ENCODE data around the gene NOP14. TPM values are rescaled to one million over a fixed set of nuclear protein-coding genes. Genes with fewer than 3 reads are reported as not detected.
"Not testable (repeated sequence)": the region's sequence is repeated elsewhere in the genome, so short reads cannot be mapped to it uniquely, and the experiment has no call there.

The NOP14 gene
- total RNA-seq, 1 donor from 2014 or later = 16.6 TPM

DNA sequence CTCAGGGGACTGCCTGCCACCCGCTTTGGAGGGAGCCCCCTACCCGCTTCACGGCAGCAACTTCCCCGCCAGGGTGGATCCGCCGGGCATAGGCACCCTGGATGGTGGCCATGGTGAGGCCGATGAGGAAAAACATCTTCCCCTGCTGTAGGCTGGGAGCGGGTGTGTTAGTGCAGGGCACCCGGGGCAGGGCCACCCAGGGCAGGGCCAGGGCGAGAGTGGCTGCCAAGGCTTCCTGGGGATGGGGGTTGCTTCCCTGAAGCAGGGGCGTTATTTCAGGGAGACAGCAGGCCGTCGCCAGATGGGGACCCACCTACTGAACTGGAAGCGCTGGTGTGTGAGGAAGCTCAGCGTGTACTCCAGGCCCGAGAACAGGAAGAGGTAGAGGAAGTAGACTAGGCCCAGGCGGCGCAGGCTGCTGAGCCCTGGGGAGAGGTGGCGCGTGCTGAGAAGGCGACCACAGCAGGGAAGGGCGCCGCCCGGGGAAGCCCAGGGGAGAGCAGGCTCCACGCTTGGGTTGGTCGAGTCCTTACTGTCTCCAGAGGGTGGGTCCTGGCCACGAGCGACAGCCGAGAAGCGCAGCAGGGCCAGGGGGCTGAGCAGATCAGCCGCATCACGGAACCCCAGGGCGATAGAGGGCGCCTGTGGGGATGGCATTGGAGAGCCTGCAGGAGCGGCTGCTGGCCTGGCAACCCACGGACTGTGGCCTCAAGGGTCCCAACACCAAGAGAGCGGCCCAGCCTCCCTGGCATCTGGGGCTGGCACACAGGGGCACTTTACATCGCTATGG lies 31.5 kb downstream of the NOP14 start:
- no peak for DNase-seq

DNA sequence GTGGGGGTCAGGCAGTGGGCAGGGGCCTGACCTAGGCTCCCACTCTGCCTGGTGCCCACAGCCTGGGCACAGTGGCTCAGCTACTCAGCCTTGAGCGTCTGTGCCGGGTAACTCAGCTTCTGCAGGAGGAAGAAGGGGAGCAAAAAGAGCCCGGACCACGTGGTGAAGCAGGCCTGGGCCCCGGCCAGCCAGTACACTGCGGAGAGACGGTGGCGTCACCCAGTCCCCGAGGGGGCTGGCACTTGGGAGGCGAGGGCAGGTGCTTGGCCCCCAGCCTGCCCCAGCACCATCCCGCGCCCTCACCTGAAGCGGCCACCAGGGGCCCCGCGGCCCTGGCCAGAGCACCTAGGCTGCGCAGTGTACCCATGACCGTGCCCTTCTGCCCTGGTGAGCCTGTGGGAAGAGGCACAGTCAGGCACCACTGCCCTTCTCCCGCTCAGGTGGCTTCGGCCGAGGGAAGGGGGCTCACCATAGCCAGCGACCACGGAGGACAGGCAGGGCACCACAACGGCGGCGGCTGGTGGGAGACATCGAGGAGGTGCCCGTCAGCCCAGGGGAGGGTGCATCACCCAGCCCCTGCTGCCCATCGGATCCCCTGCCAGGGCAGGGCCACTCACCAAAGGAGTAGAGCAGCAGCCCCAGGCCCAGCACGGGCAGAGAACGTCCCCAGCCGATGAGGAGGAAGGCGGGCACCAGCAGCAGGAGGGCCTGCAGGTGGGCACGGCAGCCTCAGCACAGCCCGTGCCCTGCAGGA lies 32.3 kb downstream of the NOP14 start:
- DNase-seq = no peak

DNA sequence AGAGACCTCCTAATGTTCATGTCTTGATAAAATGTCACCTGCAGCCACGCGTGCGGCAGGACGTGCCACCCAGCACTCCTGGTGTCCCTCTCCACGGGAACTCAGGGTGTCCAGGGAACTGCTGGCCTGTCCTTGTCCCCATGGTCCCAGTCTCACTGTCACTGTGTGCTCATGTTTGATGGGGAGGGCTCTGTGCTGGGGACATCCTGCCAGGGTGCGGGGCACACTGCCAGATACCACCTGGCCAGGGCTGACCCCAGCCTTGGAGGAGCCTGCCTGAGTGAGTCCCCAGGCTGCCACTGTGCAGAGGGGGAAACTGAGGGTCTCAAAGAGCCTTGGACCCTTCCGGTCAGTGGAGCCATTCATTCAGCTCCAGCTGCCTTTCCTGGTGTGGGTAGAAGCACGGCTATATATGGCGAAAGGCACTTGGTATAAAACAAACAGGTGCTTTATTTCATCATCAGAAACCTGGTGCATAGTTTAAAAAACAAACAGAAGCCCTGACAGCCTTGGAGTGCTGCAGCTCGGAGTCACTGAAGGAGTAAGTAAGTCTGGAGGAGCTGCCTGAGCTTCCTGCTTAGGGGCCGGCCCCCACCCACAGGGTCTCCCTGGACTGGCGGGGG lies 33.0 kb downstream of the NOP14 start:
- no peak for DNase-seq

DNA sequence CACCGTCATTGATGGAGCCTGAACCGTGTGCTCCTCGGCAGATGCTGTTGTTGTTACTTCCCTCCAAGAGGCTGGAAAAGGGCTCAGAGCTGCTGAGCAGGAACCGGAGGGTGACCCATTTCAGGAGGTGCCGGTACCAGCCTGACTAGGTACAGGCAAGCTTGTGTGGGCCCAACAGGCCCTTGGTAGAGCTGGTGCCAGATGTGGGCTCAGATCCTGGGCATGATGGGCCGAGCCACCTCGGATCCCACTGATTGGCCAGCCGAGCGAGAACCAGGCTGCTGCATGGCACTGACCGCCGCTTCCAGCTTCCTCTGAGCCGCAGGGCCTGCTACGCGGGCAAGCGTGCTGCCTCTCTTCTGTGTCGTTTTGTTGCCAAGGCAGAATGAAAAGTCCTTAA lies 33.7 kb downstream of the NOP14 start:
- DNase-seq = no peak

DNA sequence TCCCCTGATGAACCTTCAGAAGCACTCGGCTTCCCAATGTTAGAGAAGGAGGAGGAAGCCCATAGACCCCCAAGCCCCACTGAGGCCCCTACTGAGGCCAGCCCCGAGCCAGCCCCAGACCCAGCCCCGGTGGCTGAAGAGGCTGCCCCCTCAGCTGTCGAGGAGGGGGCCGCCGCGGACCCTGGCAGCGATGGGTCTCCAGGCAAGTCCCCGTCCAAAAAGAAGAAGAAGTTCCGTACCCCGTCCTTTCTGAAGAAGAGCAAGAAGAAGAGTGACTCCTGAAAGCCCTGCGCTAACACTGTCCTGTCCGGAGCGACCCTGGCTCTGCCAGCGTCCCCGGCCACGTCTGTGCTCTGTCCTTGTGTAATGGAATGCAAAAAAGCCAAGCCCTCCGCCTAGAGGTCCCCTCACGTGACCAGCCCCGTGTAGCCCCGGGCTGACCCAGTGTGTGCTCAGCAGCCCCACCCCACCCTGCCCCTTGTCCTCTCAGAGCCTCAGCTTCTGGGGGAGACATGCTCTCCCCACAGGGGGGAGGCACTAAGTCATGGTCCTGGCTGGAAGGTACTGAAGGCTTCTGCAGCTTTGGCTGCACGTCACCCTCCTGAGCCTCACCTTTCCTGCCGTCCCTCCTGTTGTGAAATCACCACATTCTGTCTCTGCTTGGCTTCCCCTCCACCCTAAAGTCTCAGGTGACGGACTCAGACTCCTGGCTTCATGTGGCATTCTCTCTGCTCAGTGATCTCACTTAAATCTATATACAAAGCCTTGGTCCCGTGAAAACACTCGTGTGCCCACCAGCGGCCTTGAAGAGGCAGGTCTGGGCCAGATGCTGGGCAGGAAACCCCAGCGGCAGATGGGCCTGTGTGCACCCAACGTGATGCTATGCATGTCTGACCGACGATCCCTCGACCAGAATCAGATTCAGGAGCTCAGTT lies 34.7 kb downstream of the NOP14 start:
- DNase-seq = no peak

DNA sequence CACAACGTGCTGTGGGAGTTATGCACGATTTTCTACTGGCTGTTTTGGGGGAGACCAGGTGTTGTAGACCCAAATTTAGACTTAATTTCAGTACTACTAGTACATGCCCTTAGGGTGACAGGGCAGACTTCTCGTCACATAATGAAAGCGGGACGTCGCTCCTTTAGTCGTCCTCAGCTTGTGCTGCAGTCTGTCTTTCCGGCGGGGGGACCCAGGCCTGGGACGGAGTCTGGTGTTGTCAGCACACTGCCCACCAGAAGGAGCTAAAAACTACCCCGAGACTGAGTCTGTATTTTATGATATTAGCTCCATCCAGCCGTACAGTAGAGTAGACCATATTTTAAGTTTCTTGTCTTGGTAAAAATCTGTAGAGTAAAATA lies 35.5 kb downstream of the NOP14 start:
- DNase-seq = no peak

DNA sequence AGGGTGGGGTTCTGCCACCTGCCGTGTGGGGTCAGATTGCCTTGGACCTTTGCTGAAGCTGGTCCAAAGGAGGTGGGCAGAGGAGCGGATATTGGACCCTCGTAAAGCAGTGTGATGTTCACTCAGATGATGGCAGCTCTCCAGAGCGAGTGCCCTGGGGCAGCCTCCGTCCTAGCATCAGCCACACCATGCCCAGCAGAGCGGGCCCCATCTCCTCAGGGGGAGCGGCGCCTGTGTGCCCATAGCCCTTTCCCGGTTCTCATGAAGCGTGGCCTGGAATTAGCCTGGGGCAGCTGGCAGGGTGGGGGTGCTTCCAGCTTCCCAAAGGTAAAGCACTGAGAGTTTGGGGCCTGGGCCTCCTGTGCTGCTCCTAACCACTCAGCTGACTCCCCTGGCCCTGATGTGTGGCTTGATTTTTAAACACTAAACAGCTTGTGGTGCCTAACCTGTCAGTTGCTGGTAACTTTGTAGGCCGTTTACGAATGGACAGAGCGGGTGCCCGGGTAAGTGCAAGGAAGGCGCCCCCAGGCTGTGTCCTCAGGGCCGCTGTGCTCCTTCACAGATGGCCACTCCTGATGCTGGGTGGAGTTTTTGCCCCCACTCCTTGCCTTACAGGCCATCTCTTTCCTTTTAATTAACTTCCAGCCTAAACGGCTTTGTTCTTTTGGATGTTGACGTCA lies 36.0 kb downstream of the NOP14 start:
- DNase-seq = no peak

DNA sequence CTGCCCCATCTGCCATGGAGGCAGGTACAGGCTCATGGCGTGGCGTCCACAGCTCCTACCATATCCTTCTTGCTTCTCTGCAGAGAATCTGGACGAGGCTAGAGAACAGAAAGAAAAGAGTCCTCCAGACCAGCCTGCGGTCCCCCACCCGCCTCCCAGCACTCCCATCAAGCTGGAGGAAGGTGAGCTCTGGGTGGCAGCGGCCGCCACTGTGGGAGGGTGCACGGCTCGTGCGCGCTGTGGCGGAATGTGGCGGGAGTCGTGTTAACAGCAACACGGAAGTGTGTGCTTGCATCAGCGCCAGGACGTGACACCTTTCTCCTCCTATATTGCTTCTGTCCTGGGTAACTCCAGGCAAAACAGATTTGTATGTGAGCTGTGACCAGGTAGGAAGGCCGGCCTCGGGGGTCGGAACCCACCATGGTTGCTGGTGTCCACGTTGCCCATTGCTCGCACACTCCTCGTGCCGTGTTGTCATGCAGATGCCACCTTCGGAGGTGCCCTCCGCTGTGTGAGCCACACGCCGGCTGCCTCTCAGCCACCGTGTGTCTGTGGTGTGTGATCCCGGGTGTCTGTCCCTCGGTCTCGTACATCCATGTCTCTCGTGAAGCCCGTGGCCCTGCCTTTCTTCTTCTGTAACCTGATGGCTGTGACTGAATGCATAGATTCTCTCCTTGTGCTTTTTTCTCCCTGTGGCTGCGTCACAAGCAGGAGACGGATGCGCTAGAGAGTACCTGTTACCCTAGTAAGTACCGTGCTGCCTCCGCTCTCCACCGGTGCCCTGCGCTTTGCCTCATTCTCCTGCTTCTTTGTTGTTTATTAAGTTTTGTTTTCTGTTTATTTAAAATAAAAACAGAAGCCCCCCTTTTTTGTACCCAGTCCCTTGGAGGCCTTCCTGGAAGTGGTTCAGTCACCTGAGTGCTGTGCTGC lies 37.0 kb downstream of the NOP14 start:
- no peak for DNase-seq

DNA sequence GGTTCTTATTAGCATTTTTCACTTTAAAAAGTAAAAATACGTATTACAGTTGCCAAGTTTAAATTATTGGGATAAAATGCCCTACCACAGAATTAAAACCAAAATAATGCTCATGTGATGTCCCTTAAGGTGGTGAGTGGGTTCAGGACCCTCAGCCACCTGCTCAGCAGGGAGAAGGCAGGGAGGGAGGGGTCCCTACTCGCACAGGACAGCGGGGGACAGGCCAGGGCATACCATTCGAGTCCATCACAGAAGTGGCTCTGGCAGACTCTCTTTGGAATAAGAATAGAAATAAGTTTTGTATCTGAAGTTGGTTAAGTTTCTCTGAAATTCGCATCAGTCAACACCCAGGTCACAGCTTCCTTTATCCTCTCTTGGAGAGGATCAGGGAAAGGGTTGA lies 37.7 kb downstream of the NOP14 start:
- DNase-seq = no peak

DNA sequence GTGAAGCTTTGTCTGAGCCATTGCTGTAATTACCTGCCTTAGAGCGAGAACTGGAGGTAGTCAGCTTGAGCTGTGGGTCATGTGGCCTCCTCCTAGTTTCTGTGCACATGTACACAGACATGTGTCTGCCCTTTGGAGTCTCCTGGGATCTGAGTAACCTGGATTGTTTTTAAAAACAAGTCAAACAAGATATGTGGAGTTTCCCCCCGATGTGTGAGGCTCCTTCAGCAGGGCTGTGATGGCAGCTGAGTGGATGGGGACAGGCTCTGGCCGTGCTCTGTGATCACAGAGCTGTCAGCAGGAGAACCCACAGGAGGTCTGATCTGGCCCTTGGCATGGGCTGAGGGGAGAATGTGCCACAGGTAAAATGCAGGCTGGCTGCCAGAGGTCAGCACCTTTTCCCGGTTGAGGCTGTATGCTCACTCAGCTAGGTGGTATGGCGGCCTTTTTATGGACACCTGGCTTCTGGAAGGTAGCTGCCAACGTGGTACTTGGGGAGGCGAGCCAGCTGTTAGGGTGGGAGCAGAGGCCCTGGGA lies 38.4 kb downstream of the NOP14 start:
- DNase-seq = no peak

DNA sequence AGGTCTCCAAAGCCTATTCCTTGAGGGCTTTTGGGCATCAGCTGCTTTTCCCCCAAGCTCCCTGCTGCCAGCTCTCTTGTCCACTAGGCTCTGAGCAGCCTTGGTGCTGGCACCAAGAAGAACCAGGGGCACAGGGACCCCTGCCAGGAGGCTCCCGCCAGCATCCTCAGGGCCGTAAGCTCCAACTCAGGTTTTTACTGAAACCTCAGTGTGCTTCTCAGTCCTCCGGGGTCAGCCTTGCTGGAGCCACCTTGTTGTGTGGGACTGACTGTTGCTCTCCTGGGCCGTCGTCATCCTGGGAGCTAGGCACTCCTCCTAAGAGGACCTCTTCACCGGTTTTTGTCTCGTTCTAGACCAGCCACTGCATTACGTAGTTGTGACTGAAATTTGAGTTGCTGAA lies 38.9 kb downstream of the NOP14 start:
- no peak for DNase-seq

DNA sequence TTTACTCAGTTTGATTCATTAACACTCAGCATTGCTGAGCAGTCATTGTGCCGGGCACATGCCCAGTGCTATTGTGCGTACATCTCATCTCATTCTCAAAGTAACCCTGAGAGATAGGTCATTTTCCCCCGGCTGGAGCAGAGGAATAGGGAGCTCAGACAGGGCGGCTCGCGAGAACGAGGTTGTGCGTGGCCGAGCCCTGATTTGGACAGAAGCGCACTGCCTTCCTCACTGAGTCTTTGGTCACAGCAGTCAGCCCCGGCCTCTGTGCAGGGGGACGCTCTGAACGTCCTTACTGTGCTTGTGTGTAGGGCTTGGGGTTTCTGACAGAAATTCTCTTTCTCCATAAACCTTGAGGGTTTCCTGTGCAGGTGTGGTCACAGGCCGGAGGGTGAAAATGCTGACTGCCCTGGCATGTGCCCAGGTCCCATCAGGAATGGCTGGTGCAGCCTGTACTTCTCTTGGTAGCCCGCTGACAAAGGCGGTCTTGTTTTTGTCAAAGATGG lies 39.5 kb downstream of the NOP14 start:
- DNase-seq = no peak

DNA sequence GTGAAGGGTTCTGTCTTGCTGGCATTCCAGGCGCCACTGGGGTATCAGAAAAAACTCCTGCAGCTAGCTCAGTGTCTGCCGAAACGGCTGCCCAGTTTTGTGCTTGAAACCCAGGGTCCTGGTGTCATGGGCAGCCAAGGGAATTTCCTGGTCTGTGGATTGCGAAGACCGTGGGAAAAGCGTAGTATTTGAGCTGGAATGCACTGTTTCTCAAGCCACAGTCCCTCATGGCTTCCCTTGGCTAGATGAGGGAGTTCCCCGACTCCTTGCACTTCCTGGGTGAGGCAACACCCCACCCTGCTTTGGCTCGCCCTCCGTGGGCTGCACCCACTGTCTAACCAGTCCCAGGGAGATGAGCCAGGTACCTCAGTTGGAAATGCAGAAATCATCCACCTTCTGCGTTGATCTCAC lies 40.1 kb downstream of the NOP14 start:
- no peak for DNase-seq

DNA sequence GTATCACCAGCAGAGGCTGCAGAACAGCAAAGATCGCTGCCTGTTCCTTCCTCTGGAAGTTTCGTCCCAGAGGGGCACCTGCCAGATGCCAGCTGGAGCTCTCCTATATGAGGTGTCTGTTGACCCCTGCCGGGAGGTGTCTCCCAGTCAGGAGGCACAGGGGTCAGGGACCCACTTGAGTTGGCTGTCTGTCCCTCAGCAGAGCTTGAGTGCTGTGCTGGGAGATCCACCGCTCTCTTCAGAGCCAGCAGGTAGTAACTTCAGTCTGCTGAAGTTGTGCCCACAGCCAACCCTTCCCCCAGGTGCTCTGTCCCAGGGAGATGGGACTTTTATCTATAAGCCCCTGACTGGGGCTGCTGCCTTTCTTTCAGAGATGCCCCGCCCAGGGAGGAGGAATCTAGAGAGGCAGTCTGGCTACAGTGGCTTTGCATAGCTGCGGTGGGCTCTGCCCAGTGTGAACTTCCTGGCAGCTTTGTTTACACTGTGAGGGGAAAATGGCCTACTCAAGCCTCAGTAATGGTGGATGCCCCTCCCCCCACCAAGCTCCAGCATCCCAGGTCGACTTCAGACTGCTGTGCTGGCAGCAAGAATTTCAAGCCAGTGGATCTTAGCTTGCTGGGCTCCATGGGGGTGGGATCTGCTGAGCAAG lies 40.6 kb downstream of the NOP14 start:
- not testable (repeated sequence) for DNase-seq

DNA sequence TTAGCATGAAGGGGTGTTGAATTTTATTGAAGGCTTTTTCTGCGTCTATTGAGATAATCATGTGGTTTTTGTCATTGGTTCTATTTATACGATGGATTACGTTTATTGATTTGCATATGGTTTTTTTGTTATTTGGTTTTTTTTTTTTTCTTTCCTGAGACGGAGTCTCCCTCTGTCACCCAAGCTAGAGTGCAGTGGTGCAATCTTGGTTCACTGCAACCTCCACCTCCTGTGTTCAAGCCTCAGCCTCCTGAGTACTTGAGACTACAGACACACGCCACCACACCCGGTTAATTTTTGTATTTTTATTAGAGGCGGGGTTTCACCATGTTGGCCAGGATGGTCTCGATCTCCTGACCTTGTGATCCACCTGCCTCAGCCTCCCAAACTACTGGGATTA lies 44.5 kb downstream of the NOP14 start:
- not testable (repeated sequence) for DNase-seq

DNA sequence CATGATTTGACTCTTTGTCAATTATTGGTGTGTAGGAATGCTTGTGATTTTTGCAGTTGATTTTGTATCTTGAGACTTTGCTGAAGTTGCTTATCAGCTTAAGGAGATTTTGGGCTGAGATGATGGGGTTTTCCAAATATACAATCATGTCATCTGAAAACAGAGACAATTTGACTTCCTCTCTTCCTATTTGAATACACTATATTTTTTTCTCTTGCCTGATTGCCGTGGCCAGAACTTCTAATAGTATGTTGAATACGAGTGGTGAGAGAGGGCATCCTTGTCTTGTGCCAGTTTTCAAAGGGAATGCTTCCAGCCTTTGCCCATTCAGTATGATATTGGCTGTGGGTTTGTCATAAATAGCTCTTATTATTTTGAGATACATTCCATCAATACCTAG lies 44.9 kb downstream of the NOP14 start:
- DNase-seq = not testable (repeated sequence)

DNA sequence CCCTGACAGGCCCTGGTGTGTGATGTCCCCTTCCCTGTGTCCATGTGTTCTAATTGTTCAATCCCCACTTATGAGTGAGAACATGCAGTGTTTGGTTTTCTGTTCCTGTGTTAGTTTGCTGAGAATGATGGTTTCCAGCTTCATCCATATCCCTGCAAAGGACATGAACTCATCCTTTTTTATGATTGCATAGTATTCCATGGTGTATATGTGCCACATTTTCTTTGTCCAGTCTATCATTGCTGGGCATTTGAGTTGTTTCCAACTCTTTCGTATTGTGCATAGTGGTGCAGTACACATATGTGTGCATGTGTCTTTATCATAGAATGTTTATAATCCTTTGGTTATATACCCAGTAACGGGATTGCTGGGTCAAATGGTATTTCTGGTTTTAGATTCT lies 46.5 kb downstream of the NOP14 start:
- DNase-seq = not testable (repeated sequence)

DNA sequence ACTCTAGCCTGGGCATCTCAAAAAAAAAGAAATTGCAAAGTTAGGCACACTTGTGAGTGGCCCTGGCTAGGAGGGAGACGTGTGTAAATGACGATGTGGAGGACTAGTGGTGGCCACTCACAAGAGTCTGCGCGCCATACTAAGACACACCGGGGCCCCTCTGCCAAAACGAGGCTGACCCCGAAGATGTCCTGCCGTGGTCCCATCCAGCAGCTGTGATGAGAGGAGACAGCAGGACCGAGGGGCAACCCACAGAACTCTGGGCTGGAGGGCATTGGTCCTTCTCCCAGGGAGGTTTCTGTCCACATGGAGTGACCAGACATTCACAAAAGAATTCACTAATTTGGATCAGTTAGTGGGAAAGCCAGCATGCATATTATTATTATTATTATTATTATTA lies 47.4 kb downstream of the NOP14 start:
- DNase-seq = no peak
